Fibroblast of skin of right quadriceps (primary cell): ENCODE results near the gene CHST8.

Source experiments
- DNase-seq: peaks from one replicate; pipeline ENCODE4 v3.0.0-alpha.2; 2013

Gene CHST8

GRCh38 chr19:33620611-33621010 is 1.1 kb upstream of the CHST8 start:
- no peak for DNase-seq

- no peak for DNase-seq
Measured at GRCh38 chr19:33621065-33621785, 528 bp upstream of the CHST8 start.

- DNase-seq, result no peak
Measured at GRCh38 chr19:33622505-33622808, 704 bp downstream of the CHST8 start.

- DNase-seq, result no peak
Measured at GRCh38 chr19:33622809-33623511, 1.2 kb downstream of the CHST8 start.

GRCh38 chr19:33624586-33624985 is 2.8 kb downstream of the CHST8 start:
- DNase-seq, result no peak

- no peak for DNase-seq
Measured at GRCh38 chr19:33627526-33627925, 5.8 kb downstream of the CHST8 start.

- no peak for DNase-seq
Measured at GRCh38 chr19:33627962-33628839, 6.4 kb downstream of the CHST8 start.

- no peak for DNase-seq
Measured at GRCh38 chr19:33628921-33629825, 7.4 kb downstream of the CHST8 start.

- no peak for DNase-seq
Measured at GRCh38 chr19:33629826-33630375, 8.1 kb downstream of the CHST8 start.

- no peak for DNase-seq
Measured at GRCh38 chr19:33630880-33631608, 9.3 kb downstream of the CHST8 start.

- DNase-seq, result no peak
Measured at GRCh38 chr19:33631609-33631973, 9.8 kb downstream of the CHST8 start.

- DNase-seq, result no peak
Measured at GRCh38 chr19:33634361-33635091, 12.8 kb downstream of the CHST8 start.

- DNase-seq, result no peak
Measured at GRCh38 chr19:33638167-33639034, 16.6 kb downstream of the CHST8 start.

GRCh38 chr19:33639035-33639681 is 17.4 kb downstream of the CHST8 start:
- DNase-seq, result no peak

GRCh38 chr19:33640773-33641172 is 19.0 kb downstream of the CHST8 start:
- no peak for DNase-seq

- no peak for DNase-seq
Measured at GRCh38 chr19:33641261-33641660, 19.5 kb downstream of the CHST8 start.

GRCh38 chr19:33641956-33642498 is 20.3 kb downstream of the CHST8 start:
- no peak for DNase-seq

GRCh38 chr19:33644284-33644836 is 22.6 kb downstream of the CHST8 start:
- no peak for DNase-seq

GRCh38 chr19:33646306-33646705 is 24.6 kb downstream of the CHST8 start:
- no peak for DNase-seq
